ENCODE measurements around the gene FOXD3. TPM values are rescaled to one million over a fixed set of nuclear protein-coding genes. Genes with fewer than 3 reads are reported as not detected.

FOXD3 gene
- total and polyA plus RNA-seq, 2 experiments from 2014 or later: 13.8 to 49.0 TPM

DNA sequence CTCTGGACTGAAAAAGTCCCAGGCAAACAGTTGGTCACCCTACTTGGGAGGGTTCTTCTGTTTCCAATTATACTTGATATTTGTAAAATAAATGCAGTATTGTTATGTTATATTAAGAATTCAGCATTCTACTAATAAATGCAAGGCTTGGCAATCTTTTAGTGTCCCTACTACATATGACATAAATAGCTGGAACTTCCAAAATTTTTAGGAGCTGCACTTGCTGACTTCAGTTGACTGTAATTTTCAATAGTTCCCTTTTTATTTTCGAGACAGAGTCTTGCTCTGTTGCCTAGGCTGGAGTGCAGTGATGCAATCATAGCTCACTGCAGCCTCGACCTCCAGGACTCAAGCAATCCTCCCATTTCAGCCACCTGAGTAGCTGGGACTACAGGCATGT, 20.0 kb downstream of the FOXD3 start (continued):
- TF ChIP-seq, protein P1, sequence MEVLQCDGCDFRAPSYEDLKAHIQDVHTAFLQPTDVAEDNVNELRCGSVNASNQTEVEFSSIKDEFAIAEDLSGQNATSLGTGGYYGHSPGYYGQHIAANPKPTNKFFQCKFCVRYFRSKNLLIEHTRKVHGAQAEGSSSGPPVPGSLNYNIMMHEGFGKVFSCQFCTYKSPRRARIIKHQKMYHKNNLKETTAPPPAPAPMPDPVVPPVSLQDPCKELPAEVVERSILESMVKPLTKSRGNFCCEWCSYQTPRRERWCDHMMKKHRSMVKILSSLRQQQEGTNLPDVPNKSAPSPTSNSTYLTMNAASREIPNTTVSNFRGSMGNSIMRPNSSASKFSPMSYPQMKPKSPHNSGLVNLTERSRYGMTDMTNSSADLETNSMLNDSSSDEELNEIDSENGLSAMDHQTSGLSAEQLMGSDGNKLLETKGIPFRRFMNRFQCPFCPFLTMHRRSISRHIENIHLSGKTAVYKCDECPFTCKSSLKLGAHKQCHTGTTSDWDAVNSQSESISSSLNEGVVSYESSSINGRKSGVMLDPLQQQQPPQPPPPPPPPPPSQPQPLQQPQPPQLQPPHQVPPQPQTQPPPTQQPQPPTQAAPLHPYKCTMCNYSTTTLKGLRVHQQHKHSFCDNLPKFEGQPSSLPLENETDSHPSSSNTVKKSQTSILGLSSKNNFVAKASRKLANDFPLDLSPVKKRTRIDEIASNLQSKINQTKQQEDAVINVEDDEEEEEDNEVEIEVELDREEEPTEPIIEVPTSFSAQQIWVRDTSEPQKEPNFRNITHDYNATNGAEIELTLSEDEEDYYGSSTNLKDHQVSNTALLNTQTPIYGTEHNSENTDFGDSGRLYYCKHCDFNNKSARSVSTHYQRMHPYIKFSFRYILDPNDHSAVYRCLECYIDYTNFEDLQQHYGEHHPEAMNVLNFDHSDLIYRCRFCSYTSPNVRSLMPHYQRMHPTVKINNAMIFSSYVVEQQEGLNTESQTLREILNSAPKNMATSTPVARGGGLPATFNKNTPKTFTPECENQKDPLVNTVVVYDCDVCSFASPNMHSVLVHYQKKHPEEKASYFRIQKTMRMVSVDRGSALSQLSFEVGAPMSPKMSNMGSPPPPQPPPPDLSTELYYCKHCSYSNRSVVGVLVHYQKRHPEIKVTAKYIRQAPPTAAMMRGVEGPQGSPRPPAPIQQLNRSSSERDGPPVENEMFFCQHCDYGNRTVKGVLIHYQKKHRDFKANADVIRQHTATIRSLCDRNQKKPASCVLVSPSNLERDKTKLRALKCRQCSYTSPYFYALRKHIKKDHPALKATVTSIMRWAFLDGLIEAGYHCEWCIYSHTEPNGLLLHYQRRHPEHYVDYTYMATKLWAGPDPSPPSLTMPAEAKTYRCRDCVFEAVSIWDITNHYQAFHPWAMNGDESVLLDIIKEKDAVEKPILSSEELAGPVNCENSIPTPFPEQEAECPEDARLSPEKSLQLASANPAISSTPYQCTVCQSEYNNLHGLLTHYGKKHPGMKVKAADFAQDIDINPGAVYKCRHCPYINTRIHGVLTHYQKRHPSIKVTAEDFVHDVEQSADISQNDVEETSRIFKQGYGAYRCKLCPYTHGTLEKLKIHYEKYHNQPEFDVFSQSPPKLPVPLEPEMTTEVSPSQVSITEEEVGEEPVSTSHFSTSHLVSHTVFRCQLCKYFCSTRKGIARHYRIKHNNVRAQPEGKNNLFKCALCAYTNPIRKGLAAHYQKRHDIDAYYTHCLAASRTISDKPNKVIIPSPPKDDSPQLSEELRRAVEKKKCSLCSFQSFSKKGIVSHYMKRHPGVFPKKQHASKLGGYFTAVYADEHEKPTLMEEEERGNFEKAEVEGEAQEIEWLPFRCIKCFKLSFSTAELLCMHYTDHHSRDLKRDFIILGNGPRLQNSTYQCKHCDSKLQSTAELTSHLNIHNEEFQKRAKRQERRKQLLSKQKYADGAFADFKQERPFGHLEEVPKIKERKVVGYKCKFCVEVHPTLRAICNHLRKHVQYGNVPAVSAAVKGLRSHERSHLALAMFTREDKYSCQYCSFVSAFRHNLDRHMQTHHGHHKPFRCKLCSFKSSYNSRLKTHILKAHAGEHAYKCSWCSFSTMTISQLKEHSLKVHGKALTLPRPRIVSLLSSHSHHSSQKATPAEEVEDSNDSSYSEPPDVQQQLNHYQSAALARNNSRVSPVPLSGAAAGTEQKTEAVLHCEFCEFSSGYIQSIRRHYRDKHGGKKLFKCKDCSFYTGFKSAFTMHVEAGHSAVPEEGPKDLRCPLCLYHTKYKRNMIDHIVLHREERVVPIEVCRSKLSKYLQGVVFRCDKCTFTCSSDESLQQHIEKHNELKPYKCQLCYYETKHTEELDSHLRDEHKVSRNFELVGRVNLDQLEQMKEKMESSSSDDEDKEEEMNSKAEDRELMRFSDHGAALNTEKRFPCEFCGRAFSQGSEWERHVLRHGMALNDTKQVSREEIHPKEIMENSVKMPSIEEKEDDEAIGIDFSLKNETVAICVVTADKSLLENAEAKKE (CRISPR knock-in tag; IDR thresholded peaks at IDR 0.05): no peak
- TF ChIP-seq EZH2 (IDR thresholded peaks at IDR 0.05; ENCODE audit: low read depth, unreplicated experiment) (no peak), NANOG (IDR thresholded peaks at IDR 0.05; ENCODE audit: borderline replicate concordance) (no peak), CTCF (conservative IDR thresholded peaks at IDR 0.05; ENCODE audit: low read depth in 2 of 2) (no peak), REST (IDR thresholded peaks at IDR 0.05; ENCODE audit: unreplicated experiment) (no peak), ZNF114 (CRISPR knock-in tag; IDR thresholded peaks at IDR 0.05) (no peak), JUNB (IDR thresholded peaks at IDR 0.05; ENCODE audit: unreplicated experiment) (no peak), ZNF331 (CRISPR knock-in tag; IDR thresholded peaks at IDR 0.05; ENCODE audit: low read depth) (no peak)
- TF ChIP-seq, protein P2, sequence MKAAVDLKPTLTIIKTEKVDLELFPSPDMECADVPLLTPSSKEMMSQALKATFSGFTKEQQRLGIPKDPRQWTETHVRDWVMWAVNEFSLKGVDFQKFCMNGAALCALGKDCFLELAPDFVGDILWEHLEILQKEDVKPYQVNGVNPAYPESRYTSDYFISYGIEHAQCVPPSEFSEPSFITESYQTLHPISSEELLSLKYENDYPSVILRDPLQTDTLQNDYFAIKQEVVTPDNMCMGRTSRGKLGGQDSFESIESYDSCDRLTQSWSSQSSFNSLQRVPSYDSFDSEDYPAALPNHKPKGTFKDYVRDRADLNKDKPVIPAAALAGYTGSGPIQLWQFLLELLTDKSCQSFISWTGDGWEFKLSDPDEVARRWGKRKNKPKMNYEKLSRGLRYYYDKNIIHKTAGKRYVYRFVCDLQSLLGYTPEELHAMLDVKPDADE (IDR thresholded peaks at IDR 0.05): no peak
